Stimulated activated CD8-positive, alpha-beta memory T cell treated with anti-CD3 and anti-CD28 coated beads, Interleukin-7, amount 100 ng/mL, for 24 hours (primary cell): Measurements from ENCODE around the gene OPRD1.

Experiments used
- DNase-seq: peaks from one replicate; pipeline ENCODE4 v3.0.0-alpha.2; 2020; ENCODE audit warnings: low read depth

OPRD1 gene

DNA sequence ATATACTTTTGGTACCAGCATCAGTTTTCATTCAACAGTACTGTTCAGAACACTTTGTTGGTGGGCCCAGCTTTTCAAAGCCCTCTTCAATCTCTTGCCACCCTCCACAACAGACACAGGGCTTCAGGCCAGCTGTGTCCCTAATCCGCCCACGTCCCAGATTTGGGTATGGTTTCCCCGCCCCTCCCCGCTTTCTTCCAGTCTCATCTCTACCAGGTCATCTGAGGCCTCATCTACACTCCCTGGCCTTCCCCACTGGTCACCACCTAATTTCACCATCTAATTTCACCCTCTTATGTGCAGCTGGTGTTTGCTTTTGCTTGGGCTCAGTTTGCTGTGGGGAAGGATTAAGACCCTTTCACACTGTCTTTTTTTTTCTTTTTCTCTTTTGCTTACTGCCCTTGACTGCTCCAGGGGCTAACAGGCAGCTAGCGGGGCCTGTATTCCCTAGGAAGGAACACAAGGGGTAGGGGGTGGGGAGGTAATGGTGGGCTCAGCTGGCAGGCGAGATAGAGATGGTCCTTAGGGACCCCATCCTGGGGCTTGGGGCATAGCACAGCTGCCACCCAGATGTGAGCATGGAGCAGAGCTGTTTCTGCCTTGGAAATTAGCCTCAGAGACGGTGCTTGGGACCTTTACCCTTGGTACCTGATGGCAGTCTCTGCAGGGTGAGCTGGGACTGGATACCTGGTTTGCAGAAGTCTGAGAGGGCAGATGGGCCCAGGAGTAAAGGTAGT is 98.6 kb downstream of the OPRD1 start:
- no peak for DNase-seq

DNA sequence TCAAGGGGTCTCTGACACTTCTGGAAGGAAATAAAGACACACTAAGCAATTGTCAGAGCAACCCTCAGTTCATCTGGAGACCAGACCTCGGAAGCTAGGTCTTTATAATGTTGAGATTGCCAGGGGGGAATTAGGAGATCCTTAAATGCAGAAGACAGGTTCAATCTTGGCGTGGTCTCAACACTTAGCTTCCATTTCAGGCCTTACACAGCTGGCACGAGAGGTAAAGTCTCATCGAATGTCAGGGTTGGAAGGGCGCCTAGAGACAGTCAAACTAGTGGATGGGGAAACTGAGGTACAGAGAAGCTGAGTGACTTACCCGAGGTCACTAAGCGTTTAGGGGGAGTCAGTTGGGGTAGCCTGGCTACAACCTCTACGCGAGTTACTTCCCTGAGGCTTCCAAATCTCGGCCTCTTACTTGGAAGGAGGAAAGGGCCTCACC is 101.8 kb downstream of the OPRD1 start:
- DNase-seq = no peak

DNA sequence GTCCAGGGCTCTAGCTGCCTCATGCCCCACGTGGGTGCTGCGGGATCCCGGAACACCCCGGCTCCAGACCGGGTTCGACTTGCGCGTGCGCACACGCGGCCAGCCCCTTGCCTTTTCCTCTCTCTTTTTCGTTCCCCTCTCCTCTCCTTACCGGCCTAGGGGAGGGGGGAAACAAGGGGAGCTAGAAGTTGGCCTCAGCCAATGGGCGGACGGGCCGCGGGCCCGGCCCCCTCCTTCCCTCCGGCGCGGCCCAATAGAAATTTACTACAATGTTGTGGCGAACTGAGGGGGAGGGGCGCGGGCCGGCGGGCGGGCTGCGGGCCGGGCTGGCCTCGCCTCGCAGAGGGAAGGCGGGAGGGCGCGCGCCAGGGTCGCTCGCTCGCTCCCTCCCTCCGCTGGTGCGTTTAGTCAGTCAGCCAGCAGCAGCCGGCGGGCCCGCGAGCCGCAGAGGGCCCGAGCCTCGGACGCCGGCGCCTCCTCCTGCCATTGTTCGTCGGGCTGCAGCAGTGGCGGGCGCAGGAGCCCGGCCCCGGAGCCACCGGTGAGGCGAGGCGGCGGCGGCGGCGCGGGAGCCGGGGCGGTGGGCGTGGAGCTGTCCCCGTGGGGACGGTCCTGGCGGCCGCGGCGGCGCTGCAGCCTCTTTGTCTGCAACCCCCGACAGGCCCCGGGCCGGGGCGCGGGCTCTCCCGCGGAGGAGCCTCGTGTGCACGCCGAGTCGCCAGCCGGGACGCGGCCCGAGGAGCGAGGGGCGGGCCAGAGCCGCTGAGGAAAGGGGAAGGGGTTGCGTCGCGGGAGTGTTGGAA is 102.5 kb downstream of the OPRD1 start, which contains the start of gene EPB41:
EPB41 (plus strand) TSS at position 342 of the 803 bp plus-strand sequence. CDS start 72,869 bp downstream, outside the sequence.
- peak; percentile 82 for DNase-seq

- DNase-seq = no peak
Observed at GRCh38 chr1:28915031-28915895, 103.3 kb downstream of the OPRD1 start.

DNA sequence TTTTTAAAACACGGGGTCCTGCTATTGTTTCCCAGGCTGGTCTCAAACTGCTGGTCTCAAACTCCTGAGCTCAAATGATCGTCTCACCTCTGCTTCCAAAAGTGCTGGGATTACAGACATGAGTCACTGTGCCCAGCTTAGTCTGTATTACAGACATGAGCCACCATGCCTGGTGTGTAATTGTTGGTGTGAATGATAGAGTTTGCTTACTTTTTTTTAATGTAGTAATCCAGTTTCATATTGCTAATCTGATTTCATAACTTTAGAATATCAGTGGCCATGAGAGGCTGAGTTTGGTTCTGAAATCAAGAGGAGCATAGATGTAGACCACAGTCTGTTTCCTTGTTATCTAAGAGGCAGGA is 105.8 kb downstream of the OPRD1 start:
- DNase-seq = no peak
